Neural cell (in vitro differentiated cells): ENCODE results near the gene TRIM46.
"Not testable (repeated sequence)": the region's sequence is repeated elsewhere in the genome, so short reads cannot be mapped to it uniquely, and the experiment has no call there.

Experiments used
- CTCF ChIP-seq: fragments of 450-650 bp; IDR thresholded peaks from 2 replicates; pipeline ENCODE4 v1.5.1; 2014; ENCODE audit warnings: antibody characterized with exemption, mild to moderate bottlenecking, moderate library complexity; ENCODE audit not compliant: poor library complexity, severe bottlenecking
- EP300 ChIP-seq: fragments of 450-650 bp; conservative IDR thresholded peaks from 2 replicates; pipeline ENCODE4 v1.6.1; 2014; ENCODE audit warnings: antibody characterized with exemption, mild to moderate bottlenecking, moderate library complexity; ENCODE audit not compliant: poor library complexity, severe bottlenecking
- EZH2 ChIP-seq: fragments of 200-600, 300-800 bp; shearing (Covaris generic), sonication (generic); IDR thresholded peaks from 2 replicates; pipeline ENCODE4 v1.6.1; 2014; ENCODE audit warnings: antibody characterized with exemption, low read length, borderline replicate concordance, mild to moderate bottlenecking; ENCODE audit not compliant: insufficient read depth, poor library complexity, severe bottlenecking
- MXI1 ChIP-seq: fragments of 450-650 bp; conservative IDR thresholded peaks from 2 replicates; pipeline ENCODE4 v1.6.1; 2014; ENCODE audit warnings: antibody characterized with exemption, mild to moderate bottlenecking; ENCODE audit not compliant: poor library complexity, severe bottlenecking
- POLR2AphosphoS5 ChIP-seq: IDR thresholded peaks from 2 replicates; pipeline ENCODE4 v1.6.1; 2012
- REST ChIP-seq: IDR thresholded peaks from 2 replicates; pipeline ENCODE4 v1.6.1; 2012; ENCODE audit warnings: borderline replicate concordance
- SMC3 ChIP-seq: fragments of 450-650 bp; conservative IDR thresholded peaks from 2 replicates; pipeline ENCODE4 v1.6.1; 2014; ENCODE audit warnings: antibody characterized with exemption, mild to moderate bottlenecking, moderate library complexity; ENCODE audit not compliant: poor library complexity
- TAF1 ChIP-seq: IDR thresholded peaks from 2 replicates; pipeline ENCODE4 v1.6.1; 2012; ENCODE audit warnings: low read depth

- not testable (repeated sequence) for TF ChIP-seq EZH2, CTCF, POLR2AphosphoS5, EP300, SMC3, MXI1, REST, TAF1
Measured at GRCh38 chr1:155211381-155212050, 37.9 kb downstream of the TRIM46 start.
